Measurements from ENCODE around the gene SOCS7.
"Not testable (repeated sequence)": the region's sequence is repeated elsewhere in the genome, so short reads cannot be mapped to it uniquely, and the experiment has no call there.

The SOCS7 gene

DNA sequence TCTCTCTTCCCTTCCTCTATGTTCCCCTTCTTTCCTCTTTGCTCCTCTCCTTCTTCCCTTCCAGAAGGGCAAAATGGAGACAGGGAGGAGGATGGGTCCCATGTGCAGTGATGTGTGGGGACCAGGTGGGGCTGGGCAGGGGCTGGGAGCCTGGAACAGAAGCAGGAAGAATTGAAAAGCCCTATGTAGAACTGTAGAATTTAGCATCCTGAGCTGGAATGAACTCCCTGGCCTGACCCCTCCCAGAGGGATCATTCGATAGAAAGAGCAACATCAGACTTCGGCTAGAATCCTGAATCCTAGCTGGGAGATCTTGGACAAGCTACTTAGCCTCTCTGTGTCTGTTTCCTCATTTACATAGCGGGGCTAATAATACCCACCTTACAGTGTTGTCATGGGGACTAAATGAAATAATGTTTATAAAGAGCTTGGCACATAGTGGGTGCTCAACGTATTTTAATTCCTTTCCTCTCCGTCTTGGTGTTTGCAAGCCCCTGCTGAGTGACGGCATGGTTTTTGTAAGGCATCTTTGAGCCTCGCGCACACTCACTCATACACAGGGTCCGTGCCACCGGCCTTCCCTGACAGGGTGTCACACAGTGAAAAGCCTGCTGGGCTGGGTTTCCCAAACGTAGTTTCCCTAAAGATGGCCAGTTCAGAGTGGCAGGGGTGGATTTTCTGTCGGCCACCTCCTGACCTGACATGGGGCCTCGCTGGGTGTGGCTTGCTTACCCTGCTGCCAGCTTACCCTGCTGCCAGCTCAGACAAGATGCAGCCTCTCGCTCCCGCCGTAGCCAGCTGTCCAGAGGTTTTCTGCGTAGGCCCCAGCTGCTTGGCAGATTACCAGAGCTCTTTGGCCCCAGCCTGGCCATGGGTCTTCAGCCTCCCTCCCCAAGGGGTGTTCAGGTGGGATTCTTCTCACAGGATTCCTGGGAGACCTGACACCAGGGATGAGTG is 70.5 kb downstream of the SOCS7 start:
- no peak for DNase-seq

DNA sequence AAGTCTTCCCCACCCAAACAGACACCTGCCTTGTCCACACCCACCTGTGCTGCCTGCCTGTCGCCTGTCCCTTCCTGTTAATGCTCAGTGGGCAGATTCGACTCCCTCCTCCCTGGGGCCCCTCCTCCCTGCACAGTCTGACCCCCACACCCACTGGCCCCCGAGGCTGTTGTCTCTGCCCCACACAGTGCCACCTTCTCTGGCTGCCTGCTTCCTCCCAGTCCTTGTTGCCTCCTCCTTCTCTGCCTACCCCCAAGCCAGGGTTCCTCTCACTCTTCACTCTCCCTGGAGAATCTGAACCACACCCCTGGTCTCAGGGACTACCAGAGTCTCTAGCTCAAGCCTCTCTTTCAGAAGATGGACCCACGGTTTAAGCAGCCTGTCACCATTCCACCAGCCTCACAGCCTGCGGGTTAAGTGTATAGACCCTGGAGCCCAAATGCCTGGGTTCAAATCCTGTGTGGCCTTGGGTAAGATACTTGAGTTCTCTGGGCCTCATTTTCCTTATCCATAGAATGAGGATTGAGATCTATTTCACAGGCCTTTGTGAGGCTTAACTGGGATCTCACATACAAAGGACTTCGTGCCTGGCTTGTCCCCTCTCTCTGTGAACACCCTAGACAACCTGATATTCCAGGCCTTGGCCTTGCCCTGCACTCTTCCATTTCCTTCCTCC is 72.8 kb downstream of the SOCS7 start:
- peak; percentile 53 for DNase-seq

DNA sequence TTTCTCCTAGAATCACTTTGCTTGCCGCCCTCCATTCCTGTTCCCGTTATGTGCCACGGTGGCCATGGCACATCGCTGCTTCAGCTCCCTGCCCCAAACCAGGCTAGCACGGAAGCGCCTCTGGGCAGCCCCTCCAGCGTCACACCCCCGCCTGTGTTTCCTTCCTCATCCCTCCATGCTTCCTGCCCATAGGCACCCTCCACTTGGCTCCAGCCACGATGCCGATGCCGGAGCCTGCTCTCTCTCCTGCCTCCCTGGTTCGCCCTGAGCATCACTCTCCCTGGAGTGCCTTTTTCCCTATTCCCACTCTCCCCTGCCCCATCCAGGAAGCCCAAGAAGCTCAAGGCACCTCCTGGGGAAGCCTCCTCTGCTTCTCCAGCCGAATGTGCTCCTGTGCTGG is 73.4 kb downstream of the SOCS7 start:
- DNase-seq: no peak

DNA sequence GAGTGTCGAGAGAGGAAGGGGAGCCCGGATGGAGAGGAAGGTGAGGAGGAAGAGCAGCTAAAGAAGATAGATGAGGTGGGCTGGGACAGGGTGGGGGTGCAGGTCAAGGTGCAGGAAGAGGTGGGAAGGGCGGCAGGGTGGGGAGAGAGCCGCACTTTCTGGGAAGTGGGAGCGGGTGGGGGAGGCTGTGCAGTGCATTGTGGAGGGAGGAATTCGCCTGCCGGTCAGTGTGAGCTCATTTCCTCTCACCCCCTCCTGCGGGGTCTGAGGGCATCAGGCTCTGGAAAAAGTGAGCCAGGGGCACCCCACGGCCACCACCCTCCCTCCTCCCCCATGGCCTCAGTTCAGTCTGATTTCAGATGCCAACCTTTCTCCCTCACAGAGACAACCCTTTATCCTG is 74.1 kb downstream of the SOCS7 start:
- DNase-seq: no peak

DNA sequence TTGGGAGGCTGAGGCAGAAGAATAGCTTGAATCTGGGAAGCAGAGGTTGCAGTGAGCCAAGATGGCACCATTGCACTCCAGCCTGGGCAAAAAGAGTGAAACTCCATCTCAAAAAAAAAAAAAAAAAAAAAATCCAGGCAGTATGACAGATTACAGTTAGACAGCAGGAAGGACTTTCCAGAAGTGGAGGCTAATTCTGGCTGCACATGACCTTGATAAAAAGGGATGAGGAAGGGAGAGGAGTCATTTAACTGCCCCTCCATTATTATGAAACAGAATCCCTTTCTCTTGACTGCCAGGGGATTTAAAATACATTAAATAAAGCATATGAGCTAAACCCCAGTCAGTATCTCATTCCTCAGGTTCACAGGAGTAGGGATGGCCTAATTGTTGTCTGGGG is 74.8 kb downstream of the SOCS7 start:
- no peak for DNase-seq

DNA sequence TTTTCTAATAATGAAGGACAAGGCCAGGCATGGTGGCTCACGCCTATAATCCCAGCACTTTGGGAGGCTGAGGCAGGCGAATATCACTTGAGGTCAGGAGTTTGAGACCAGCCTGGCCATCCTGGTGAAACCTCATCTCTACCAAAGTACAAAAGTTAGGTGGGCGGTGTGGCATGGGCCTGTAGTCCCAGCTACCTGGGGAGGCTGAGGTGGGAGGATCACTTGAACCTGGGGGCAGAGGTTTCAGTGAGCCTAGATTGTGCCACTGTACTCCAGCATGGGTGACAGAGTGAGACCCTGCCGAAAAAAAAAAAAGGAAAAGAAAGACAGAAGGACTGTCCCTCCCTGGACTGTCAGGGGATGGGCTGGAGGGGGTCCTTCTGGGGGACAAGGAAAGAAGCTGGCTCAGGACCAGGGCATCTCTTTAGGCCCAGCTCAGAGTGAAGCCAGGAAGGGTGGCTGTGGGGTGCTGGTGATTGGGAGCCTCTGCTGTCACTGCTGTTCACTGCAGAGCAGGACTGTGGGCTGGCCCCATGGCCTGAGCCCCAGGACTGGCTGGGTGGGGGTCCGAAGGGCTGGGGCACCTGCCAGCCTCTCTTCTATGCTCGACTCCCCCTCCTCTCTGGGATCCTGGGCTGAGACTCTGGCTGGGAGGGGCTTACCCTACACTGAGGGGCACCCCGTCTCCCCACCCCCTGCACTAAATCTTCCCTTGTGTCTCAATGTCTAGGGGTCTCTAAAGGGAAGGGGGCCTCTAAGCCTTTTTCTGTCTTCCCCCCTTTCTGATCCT is 75.7 kb downstream of the SOCS7 start:
- no peak for DNase-seq

DNA sequence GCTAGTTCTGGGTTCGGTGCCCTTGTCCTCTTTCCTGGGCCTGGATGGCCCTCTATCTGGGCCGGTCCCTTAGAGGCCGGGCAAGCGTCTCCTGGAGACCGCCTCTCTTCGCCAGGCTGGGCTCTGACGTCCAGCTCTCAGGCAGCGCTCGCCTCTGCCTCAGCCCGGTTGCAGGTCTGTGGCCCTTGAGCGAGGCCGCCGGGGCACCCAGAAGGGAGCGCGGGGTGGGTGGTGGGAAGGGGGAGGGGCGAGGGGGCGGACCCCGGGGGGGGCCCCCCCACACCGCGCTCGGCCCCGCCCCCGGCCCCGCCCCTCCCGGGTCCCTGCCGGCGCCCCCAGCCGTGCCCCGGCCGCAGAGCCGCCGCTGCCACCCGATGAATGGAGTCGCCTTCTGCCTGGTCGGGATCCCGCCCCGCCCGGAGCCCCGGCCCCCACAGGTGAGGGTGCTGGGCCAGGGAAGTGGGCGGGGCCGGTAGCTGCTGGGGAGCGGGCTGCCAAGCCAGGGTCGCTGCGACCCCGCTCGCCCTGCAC is 76.5 kb downstream of the SOCS7 start, which contains the start of gene ARHGAP23:
TSS of gene ARHGAP23 (plus strand) at position 353 of the 531 bp plus-strand sequence. CDS start at position 375, 22 bp downstream.
- no peak for DNase-seq

DNA sequence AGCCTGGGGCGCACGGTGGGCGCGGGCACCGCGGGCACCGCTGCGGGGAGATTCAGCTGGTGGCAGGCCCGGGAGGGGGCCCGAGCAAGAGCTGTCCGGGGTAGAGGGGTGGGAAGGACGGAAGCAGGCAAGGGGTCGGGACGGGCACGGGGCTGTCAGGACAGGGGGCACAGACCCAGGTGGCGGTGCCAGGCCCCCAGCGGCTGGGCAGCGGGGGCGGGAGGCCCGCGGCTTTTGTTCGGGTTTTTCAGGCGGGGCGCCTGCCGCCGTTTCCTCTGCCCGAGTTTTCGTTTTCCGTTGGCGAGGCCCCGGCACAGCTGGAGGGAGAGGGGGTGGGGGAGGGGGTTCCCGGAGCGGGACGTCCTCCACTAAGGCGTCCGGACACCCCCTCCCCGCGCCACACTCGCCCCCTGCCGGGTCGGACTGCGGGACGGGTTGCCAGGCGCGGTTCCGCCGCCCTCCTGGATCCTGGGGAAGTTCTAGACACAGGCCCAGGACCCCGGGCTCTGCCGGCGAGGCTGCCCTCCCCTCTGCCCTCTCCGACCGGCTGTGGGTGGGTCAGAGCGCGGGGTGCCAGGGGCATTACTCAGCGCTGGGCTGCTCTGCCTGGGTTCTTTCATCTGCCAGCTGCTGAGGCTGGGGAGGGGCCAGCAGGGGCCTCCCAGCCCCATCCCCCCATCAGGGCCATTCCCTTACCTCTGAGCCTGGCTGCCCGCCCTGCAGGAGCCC is 77.2 kb downstream of the SOCS7 start:
- no peak for DNase-seq

DNA sequence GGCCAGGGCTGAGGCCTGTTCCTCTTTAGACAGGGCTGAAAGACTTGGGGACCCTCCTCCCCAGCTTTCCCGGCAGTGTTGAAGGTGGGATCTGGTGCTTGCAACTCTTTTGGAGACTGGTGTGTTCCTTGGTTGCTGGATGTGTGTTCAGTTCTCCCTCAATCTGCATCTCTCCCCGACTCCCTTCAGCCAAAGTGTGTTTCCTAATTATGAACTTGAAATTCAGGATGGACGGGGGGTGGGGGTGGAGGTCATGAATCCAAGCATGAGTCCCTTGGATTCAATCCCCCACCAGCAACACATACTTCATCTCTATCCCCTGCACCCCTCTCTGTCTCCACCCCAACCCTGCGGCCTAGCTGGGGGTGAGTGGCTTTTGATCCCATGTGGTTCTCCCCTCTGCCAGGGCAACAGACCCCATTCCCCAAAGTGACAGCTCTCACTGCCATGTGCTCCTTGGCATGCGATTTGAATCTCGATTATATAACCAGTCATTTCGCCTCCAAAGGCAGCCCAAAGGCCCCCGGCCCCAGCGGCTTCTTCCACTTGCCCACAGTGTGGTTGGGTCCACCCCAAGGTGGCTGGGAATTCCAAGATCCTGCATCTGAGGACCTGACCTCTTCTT is 77.9 kb downstream of the SOCS7 start:
- no peak for DNase-seq

DNA sequence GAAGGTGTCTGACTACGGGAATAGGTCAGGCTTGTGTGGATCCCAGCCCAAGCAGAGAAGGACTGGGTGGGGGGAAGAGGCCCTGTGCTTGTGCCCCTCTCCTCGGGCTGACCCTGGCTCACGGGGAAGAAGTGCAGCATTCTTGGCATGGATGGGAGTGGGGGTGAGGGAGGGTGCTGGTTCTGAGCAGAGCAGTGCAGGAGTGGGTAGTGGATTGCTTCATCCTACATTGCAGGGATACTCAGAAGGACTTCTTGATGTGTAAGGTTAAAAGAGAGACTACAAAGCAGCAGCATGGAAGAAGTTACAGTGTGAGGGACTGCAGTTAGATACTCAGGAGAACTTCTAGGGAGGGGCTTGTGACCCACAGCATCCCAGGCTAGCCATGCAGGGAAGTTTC is 78.7 kb downstream of the SOCS7 start:
- DNase-seq: no peak

DNA sequence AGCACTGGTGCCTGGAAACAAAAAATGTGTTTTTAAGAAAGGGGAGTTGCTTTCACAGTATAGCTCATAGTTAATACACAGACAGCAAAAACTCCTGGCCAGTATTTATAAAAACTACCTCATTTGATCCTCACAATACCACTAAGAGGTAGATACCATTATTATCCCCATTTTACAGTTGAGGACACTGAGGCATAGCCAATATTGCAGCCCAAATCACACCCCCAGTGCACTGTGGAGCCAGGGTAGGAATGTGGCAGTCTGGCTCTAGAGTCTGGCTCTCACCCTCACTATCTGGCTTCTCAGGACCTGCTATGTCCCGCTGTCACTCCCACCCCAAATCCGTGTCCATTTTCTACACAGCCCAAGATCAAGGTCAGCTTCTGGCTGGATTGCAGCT is 79.2 kb downstream of the SOCS7 start:
- no peak for DNase-seq

DNA sequence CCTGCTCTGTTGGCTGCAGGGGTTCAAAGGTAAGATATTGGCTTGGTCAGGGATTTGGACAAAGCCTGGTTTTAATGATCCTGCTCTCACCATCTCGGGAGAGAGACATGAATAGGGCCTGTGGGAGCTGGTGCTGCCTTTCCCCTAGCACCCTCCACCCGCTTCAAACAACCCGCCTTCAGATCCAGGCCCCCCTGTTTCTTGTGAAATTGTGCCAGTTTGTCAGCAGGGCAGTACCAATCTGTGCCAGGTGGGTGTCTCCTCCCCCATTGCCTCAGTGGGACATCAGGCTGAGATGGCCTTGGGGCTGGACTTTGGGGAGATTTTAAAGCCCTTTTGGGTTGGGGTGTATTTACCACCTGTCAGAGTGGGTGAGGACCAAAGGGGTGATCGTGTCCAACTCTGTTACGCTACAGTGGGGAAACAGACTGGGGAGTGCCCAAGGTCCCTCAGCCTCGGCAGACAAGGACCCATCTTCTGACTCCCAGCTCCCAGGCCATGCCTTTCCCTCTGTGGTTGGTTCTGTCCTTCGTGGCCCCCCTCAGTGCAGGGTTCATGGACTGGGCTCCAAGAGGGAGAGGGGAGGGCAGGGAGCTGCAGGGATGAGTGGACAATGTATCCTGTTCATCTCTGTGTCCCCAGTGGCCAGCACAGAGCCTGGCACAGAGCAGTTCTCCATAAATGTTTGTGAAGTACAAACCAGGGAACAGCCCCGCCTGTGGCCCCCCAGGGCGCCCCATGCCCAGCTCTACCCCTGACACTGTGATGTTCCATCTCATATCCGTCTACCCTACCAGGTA is 79.9 kb downstream of the SOCS7 start:
- no peak for DNase-seq

DNA sequence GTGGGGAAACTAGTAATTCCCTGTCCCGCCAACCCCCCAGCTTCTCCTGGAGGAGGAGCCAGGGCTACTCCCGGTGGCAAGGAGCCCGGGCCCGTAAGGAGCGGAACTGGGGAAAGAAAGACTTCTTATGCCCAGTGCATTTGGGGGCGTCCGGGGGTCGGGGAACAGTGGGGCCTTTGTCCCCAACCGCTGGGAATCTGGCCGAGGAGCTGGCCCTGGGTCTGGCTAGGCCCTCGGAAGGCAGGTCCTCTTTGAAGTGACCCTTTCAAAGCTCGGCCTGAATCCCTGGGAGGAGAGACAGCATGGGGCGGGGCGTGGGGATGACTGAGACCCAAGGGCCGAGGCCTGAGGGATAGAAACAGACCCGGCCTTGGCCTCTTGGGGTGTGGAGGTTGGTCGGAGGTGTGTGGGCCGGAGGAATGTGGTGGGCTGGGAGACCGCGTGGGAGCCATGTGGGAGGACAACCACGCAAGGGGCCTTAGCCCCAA is 82.6 kb downstream of the SOCS7 start:
- DNase-seq: no peak

DNA sequence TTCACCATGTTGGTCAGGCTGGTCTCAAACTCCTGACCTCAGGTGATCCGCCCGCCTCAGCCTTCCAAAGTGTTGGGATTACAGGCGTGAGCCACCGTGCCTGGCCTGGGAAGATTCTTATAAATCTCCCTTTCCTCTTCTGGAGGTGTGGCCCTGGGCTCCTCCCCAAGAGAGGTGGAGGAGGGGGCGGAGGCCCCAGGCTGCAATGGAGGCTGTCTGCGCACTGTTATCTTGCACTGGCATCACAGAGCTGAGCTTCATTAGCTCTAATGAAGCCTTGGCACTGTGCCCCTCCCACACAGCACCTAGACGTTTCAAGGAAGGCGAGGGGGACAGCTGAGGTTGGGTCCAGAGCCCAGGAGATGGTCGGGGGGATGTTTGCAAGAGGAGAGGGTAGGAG is 84.2 kb downstream of the SOCS7 start:
- no peak for DNase-seq

DNA sequence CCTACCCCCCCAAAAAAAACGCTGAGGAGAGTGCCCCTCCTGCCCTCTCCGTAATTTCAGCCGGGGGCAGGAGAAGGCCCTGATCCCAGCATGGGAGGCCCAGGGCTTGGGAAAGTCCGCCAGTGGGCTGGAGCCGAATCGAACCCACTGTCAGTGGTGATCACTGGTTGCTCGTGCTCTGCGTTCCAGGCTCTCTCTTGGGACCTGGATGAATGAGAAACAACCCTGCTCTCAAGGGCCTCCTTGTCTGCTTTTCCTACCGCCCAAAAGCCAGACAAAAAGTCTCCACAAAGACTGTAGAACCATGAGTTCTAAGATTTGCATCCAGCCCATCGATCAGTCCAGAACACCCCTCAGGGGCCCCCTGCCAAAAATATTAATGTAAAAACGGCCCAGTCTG is 84.7 kb downstream of the SOCS7 start:
- no peak for DNase-seq

DNA sequence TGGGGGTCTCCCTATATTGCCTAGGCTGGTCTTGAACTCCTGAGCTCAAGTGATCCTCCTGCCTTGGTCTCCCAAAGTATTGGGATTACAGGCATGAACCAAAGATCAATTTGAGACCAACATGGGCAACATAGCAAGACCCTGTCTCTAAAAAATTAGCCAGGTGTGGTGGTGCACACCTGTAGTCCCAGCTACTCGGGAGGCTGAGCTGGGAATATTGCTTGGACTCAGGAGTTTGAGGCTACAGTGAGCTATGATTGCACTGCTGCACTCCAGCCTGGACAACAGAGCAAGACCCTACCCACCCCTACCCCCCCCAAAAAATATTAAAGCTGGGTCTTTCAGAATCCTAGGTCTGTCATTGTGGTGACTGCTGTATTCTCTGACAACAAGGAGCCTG is 85.7 kb downstream of the SOCS7 start:
- not testable (repeated sequence) for DNase-seq

DNA sequence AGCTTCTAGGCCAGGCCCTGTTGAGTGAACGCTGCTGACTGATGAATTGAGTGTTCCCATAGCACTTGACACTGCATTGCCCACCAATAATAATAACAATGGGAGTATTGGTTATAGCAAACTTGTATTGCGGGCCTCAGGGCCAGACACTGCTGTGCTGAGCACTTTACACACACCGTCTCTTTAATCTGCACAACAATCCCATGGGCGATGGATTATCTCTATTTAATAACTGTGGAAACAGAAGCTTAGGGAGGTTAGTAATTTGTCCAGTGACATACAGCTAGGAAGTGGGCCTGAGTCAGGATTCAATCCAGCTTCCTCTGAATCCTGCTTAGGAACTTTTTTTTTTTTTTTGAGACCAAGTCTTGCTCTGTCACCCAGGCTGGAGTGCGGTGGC is 87.8 kb downstream of the SOCS7 start:
- no peak for DNase-seq

DNA sequence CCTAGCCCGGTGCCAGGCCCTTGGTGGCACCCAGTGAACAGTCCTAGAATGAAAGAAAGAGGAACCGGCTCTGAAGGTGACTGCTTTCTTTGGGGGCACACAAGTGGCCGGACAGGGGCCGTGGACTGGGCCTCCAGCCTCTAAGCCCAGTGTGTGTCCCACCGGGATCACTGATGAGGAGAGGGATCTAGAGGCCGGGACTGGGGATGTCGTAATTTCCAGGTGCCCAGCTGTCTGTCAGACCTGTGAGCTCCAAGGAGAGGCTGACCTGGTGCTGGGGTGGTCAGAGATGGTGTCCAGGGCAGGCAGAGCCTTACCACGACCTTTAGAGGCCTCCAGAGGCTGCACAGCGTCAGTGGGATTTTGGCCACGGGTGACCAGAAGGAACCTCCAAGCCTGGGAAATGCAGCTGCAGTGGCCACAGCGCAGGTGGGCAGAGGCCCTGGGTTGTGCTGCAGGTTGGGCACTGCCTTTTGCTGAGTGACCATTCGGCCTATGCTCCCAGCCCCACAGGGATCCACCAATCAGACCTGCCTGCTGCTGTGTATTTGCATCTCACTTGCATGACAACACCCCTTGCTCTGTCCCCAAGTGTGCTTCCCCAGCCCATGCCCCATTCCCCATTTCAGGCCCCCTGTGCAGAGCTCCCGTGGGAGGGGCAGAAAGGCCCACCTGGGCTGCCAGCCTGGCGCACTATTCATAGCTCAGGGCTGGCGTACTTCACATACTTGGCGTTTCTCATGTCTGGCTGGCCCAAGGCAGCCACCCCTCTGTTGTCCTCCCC is 89.2 kb downstream of the SOCS7 start:
- DNase-seq: no peak

DNA sequence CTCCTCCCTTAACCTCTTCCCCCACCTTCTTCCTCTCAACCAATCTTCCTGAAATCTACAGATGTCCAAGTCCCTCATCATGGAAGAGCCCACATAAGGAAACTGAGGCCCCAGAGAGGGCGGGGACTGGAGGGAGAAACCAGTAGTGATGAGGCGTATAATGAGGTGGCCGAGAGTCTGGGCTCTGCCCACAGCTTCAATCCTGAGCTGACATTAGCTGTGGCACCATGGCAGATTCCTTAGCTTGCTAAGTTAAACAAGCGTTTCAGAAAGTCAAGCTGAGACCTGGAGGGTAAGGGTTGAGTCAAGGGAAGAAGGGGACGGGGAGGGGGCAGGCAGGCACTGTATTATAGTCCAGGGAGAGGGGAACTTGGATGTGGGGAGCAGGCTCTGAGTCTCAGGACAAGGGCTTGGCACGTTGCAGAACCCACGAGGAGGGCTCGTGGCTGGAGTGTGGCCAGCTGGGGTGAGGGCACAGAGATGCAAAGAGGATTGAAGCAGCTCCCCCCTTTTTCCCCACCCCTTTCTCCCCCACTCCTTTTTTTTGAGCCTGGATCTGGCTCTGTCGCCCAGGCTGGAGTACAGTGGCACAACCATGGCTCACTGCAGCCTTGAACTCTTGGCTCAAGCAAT is 89.9 kb downstream of the SOCS7 start:
- no peak for DNase-seq

DNA sequence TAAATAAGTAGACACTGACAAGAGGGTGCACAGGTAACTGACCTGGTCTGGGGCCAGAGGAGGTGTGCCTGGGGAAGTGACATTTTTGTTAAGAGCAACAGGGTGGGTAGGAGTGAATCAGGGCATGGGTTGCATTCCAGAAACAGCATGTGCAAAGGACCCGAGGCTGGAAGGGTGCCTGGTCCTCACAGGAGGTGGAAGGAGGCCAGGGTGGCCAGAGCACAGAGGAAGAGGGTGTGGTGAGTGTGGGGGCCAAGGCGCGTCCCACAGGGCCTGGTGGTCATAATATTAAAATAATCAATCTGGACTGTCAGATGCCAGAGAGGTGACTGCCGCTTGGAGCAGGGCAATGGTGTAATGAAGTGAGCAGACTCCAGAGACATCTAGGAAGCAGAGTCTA is 90.9 kb downstream of the SOCS7 start:
- no peak for DNase-seq

All from COR-L47 (cell line).